ENCODE measurements around the gene SLC16A10.
"Not testable (repeated sequence)": the region's sequence is repeated elsewhere in the genome, so short reads cannot be mapped to it uniquely, and the experiment has no call there.

Gene SLC16A10

GRCh38 chr6:111192911-111193555 lies 105.7 kb downstream of the SLC16A10 start:
- H3K4me1 ChIP-seq (ENCODE audit: control insufficient read depth, low read depth, low read length), result no peaks in the 10 kb centered on the region
- peaks cover 7% of the 10 kb centered on the region for H3K9me3 ChIP-seq (ENCODE audit: control insufficient read depth, low read depth, low read length)
- no peaks in the 10 kb centered on the region for H3K27me3 ChIP-seq (ENCODE audit: control insufficient read depth, insufficient read depth, low read length)
- no peaks in the 10 kb centered on the region for H3K36me3 ChIP-seq (ENCODE audit: control insufficient read depth, low read depth, low read length)
- H3K9ac ChIP-seq (ENCODE audit: low read length), result no peak overlapping the region
- no peak overlapping the region for H3K4me3 ChIP-seq (ENCODE audit: low read length)
- H3K27ac ChIP-seq (ENCODE audit: low read length), result no peak overlapping the region

GRCh38 chr6:111195656-111196055 lies 108.4 kb downstream of the SLC16A10 start:
- Histone ChIP-seq H3K4me3 (ENCODE audit: low read length) (no peak overlapping the region), H3K9ac (ENCODE audit: low read length) (no peak overlapping the region), H3K27me3 (ENCODE audit: control insufficient read depth, insufficient read depth, low read length) (no peaks in the 10 kb centered on the region), H3K27ac (ENCODE audit: low read length) (no peak overlapping the region), H3K36me3 (ENCODE audit: control insufficient read depth, low read depth, low read length) (no peaks in the 10 kb centered on the region), H3K9me3 (ENCODE audit: control insufficient read depth, low read depth, low read length) (peaks cover 4% of the 10 kb centered on the region), H3K4me1 (ENCODE audit: control insufficient read depth, low read depth, low read length) (no peaks in the 10 kb centered on the region)

- Histone ChIP-seq H3K27me3 (ENCODE audit: control insufficient read depth, insufficient read depth, low read length) (no peaks in the 10 kb centered on the region), H3K4me1 (ENCODE audit: control insufficient read depth, low read depth, low read length) (no peaks in the 10 kb centered on the region)
Observed at GRCh38 chr6:111198841-111199240, 111.5 kb downstream of the SLC16A10 start.

GRCh38 chr6:111199935-111200334 lies 112.6 kb downstream of the SLC16A10 start:
- H3K4me3 ChIP-seq (ENCODE audit: low read length), result no peak overlapping the region
- no peaks in the 10 kb centered on the region for H3K9me3 ChIP-seq (ENCODE audit: control insufficient read depth, low read depth, low read length)
- no peak overlapping the region for H3K27ac ChIP-seq (ENCODE audit: low read length)
- no peak overlapping the region for H3K9ac ChIP-seq (ENCODE audit: low read length)
- H3K36me3 ChIP-seq (ENCODE audit: control insufficient read depth, low read depth, low read length), result no peaks in the 10 kb centered on the region
- H3K4me1 ChIP-seq (ENCODE audit: control insufficient read depth, low read depth, low read length), result no peaks in the 10 kb centered on the region
- H3K27me3 ChIP-seq (ENCODE audit: control insufficient read depth, insufficient read depth, low read length), result no peaks in the 10 kb centered on the region

More at GRCh38 chr6:111198841-111199240, 111.5 kb downstream of the SLC16A10 start:
- Histone ChIP-seq H3K9me3 (ENCODE audit: control insufficient read depth, low read depth, low read length) (no peaks in the 10 kb centered on the region), H3K9ac (ENCODE audit: low read length) (no peak overlapping the region), H3K36me3 (ENCODE audit: control insufficient read depth, low read depth, low read length) (no peaks in the 10 kb centered on the region), H3K27ac (ENCODE audit: low read length) (no peak overlapping the region), H3K4me3 (ENCODE audit: low read length) (no peak overlapping the region)

- Histone ChIP-seq H3K9ac (ENCODE audit: low read length) (no peak overlapping the region), H3K9me3 (ENCODE audit: control insufficient read depth, low read depth, low read length) (no peaks in the 10 kb centered on the region), H3K4me3 (ENCODE audit: low read length) (no peak overlapping the region), H3K36me3 (ENCODE audit: control insufficient read depth, low read depth, low read length) (no peaks in the 10 kb centered on the region), H3K27ac (ENCODE audit: low read length) (no peak overlapping the region), H3K4me1 (ENCODE audit: control insufficient read depth, low read depth, low read length) (no peaks in the 10 kb centered on the region), H3K27me3 (ENCODE audit: control insufficient read depth, insufficient read depth, low read length) (no peaks in the 10 kb centered on the region)
Observed at GRCh38 chr6:111200350-111201243, 113.3 kb downstream of the SLC16A10 start.

GRCh38 chr6:111201244-111201554 lies 113.9 kb downstream of the SLC16A10 start:
- Histone ChIP-seq H3K9me3 (ENCODE audit: control insufficient read depth, low read depth, low read length) (no peaks in the 10 kb centered on the region), H3K4me1 (ENCODE audit: control insufficient read depth, low read depth, low read length) (no peaks in the 10 kb centered on the region)

GRCh38 chr6:111201764-111202163 lies 114.5 kb downstream of the SLC16A10 start:
- no peak overlapping the region for H3K9ac ChIP-seq (ENCODE audit: low read length)
- no peaks in the 10 kb centered on the region for H3K9me3 ChIP-seq (ENCODE audit: control insufficient read depth, low read depth, low read length)
- H3K4me1 ChIP-seq (ENCODE audit: control insufficient read depth, low read depth, low read length), result no peaks in the 10 kb centered on the region
- H3K27me3 ChIP-seq (ENCODE audit: control insufficient read depth, insufficient read depth, low read length), result no peaks in the 10 kb centered on the region
- H3K4me3 ChIP-seq (ENCODE audit: low read length), result no peak overlapping the region
- no peaks in the 10 kb centered on the region for H3K36me3 ChIP-seq (ENCODE audit: control insufficient read depth, low read depth, low read length)
- H3K27ac ChIP-seq (ENCODE audit: low read length), result no peak overlapping the region

More at GRCh38 chr6:111201244-111201554, 113.9 kb downstream of the SLC16A10 start:
- H3K27ac ChIP-seq (ENCODE audit: low read length), result no peak overlapping the region
- no peak overlapping the region for H3K4me3 ChIP-seq (ENCODE audit: low read length)
- H3K36me3 ChIP-seq (ENCODE audit: control insufficient read depth, low read depth, low read length), result no peaks in the 10 kb centered on the region
- H3K27me3 ChIP-seq (ENCODE audit: control insufficient read depth, insufficient read depth, low read length), result no peaks in the 10 kb centered on the region
- H3K9ac ChIP-seq (ENCODE audit: low read length), result no peak overlapping the region

- H3K4me1 ChIP-seq (ENCODE audit: control insufficient read depth, low read depth, low read length); H3K9me3 ChIP-seq (ENCODE audit: control insufficient read depth, low read depth, low read length); H3K27me3 ChIP-seq (ENCODE audit: control insufficient read depth, insufficient read depth, low read length); H3K27ac ChIP-seq (ENCODE audit: low read length); H3K36me3 ChIP-seq (ENCODE audit: control insufficient read depth, low read depth, low read length); H3K4me3 ChIP-seq (ENCODE audit: low read length); H3K9ac ChIP-seq (ENCODE audit: low read length): not testable (repeated sequence)
Observed at GRCh38 chr6:111203539-111203938, 116.2 kb downstream of the SLC16A10 start.

GRCh38 chr6:111204305-111204704 lies 117.0 kb downstream of the SLC16A10 start:
- no peaks in the 10 kb centered on the region for H3K9me3 ChIP-seq (ENCODE audit: control insufficient read depth, low read depth, low read length)
- H3K27me3 ChIP-seq (ENCODE audit: control insufficient read depth, insufficient read depth, low read length), result no peaks in the 10 kb centered on the region
- no peak overlapping the region for H3K9ac ChIP-seq (ENCODE audit: low read length)
- no peak overlapping the region for H3K4me3 ChIP-seq (ENCODE audit: low read length)
- no peak overlapping the region for H3K27ac ChIP-seq (ENCODE audit: low read length)
- H3K36me3 ChIP-seq (ENCODE audit: control insufficient read depth, low read depth, low read length), result no peaks in the 10 kb centered on the region
- H3K4me1 ChIP-seq (ENCODE audit: control insufficient read depth, low read depth, low read length), result no peaks in the 10 kb centered on the region

GRCh38 chr6:111204881-111205280 lies 117.6 kb downstream of the SLC16A10 start:
- Histone ChIP-seq H3K4me3 (ENCODE audit: low read length) (no peak overlapping the region), H3K36me3 (ENCODE audit: control insufficient read depth, low read depth, low read length) (no peaks in the 10 kb centered on the region), H3K9me3 (ENCODE audit: control insufficient read depth, low read depth, low read length) (no peaks in the 10 kb centered on the region), H3K9ac (ENCODE audit: low read length) (no peak overlapping the region), H3K27ac (ENCODE audit: low read length) (no peak overlapping the region), H3K4me1 (ENCODE audit: control insufficient read depth, low read depth, low read length) (no peaks in the 10 kb centered on the region), H3K27me3 (ENCODE audit: control insufficient read depth, insufficient read depth, low read length) (no peaks in the 10 kb centered on the region)

GRCh38 chr6:111205502-111205901 lies 118.2 kb downstream of the SLC16A10 start:
- H3K9ac ChIP-seq (ENCODE audit: low read length), result no peak overlapping the region
- no peaks in the 10 kb centered on the region for H3K36me3 ChIP-seq (ENCODE audit: control insufficient read depth, low read depth, low read length)
- H3K4me1 ChIP-seq (ENCODE audit: control insufficient read depth, low read depth, low read length), result no peaks in the 10 kb centered on the region
- no peak overlapping the region for H3K4me3 ChIP-seq (ENCODE audit: low read length)
- H3K27me3 ChIP-seq (ENCODE audit: control insufficient read depth, insufficient read depth, low read length), result no peaks in the 10 kb centered on the region
- no peak overlapping the region for H3K27ac ChIP-seq (ENCODE audit: low read length)
- no peaks in the 10 kb centered on the region for H3K9me3 ChIP-seq (ENCODE audit: control insufficient read depth, low read depth, low read length)

Data from iPS-18a (cell line).